ENCODE data around the gene DACH1.

The DACH1 gene

GRCh38 chr13:71517004-71517403 lies 350.0 kb downstream of the DACH1 start:
- no peak for DNase-seq (ENCODE audit: low read depth in 1 of 2, low spot score in 1 of 2)
- no peaks in the 10 kb centered on the region for H3K27me3 ChIP-seq (ENCODE audit: insufficient read depth, poor library complexity, severe bottlenecking)
- TF ChIP-seq GABPA (IDR thresholded peaks at IDR 0.05; ENCODE audit: low read depth): no peak
- TF ChIP-seq SPI1 (IDR thresholded peaks at IDR 0.05; ENCODE audit: borderline replicate concordance, low read depth): no peak
- TF ChIP-seq POLR2AphosphoS5 (IDR thresholded peaks at IDR 0.05; ENCODE audit: low read depth): no peak
- TF ChIP-seq REST (IDR thresholded peaks at IDR 0.05; ENCODE audit: insufficient replicate concordance, low read depth): no peak
- TF ChIP-seq CTCF (IDR thresholded peaks at IDR 0.05; ENCODE audit: insufficient read depth, low read length): no peak
- H3K27ac ChIP-seq (replicated peaks): no peak overlapping the region
- H3K4me3 ChIP-seq (replicated peaks; ENCODE audit: insufficient read depth, low read length): no peak overlapping the region

GRCh38 chr13:71516521-71516920 lies 350.5 kb downstream of the DACH1 start:
- Histone ChIP-seq H3K4me3 (replicated peaks; ENCODE audit: insufficient read depth, low read length) (no peak overlapping the region), H3K27me3 (ENCODE audit: insufficient read depth, poor library complexity, severe bottlenecking) (no peaks in the 10 kb centered on the region), H3K27ac (replicated peaks) (no peak overlapping the region)
- TF ChIP-seq POLR2AphosphoS5 (IDR thresholded peaks at IDR 0.05; ENCODE audit: low read depth) (no peak), GABPA (IDR thresholded peaks at IDR 0.05; ENCODE audit: low read depth) (no peak), SPI1 (IDR thresholded peaks at IDR 0.05; ENCODE audit: borderline replicate concordance, low read depth) (no peak), REST (IDR thresholded peaks at IDR 0.05; ENCODE audit: insufficient replicate concordance, low read depth) (no peak), CTCF (IDR thresholded peaks at IDR 0.05; ENCODE audit: insufficient read depth, low read length) (no peak)
- DNase-seq (ENCODE audit: low read depth in 1 of 2, low spot score in 1 of 2): no peak

- Histone ChIP-seq H3K4me3 (replicated peaks; ENCODE audit: insufficient read depth, low read length) (no peak overlapping the region), H3K27ac (replicated peaks) (no peak overlapping the region), H3K27me3 (ENCODE audit: insufficient read depth, poor library complexity, severe bottlenecking) (no peaks in the 10 kb centered on the region)
- no peak for DNase-seq (ENCODE audit: low read depth in 1 of 2, low spot score in 1 of 2)
- TF ChIP-seq POLR2AphosphoS5 (IDR thresholded peaks at IDR 0.05; ENCODE audit: low read depth): no peak
These were observed 351.3 kb downstream of the DACH1 start for GRCh38 chr13:71515744-71516038.

- no peak overlapping the region for H3K4me3 ChIP-seq (replicated peaks; ENCODE audit: insufficient read depth, low read length)
- TF ChIP-seq REST (IDR thresholded peaks at IDR 0.05; ENCODE audit: insufficient replicate concordance, low read depth) (no peak), POLR2AphosphoS5 (IDR thresholded peaks at IDR 0.05; ENCODE audit: low read depth) (no peak), GABPA (IDR thresholded peaks at IDR 0.05; ENCODE audit: low read depth) (no peak), CTCF (IDR thresholded peaks at IDR 0.05; ENCODE audit: insufficient read depth, low read length) (no peak), SPI1 (IDR thresholded peaks at IDR 0.05; ENCODE audit: borderline replicate concordance, low read depth) (no peak)
- no peaks in the 10 kb centered on the region for H3K27me3 ChIP-seq (ENCODE audit: insufficient read depth, poor library complexity, severe bottlenecking)
- no peak for DNase-seq (ENCODE audit: low read depth in 1 of 2, low spot score in 1 of 2)
- H3K27ac ChIP-seq (replicated peaks): no peak overlapping the region
These were observed 351.9 kb downstream of the DACH1 start for GRCh38 chr13:71514900-71515743.
